OCI-LY7 (cell line): Measurements from ENCODE around the gene NHP2.

Experiments
- EZH2phosphoT487 ChIP-seq: fragments of 200-600 bp; sonication (generic); IDR thresholded peaks from 2 replicates; pipeline ENCODE4 v1.6.1; 2018; ENCODE audit warnings: low read depth, borderline replicate concordance, mild to moderate bottlenecking, mixed run types, antibody characterized with exemption, low read length, moderate library complexity, mixed read lengths
- TF ChIP-seq, protein P1 (sequence below): fragments of 200-600 bp; sonication (generic); conservative IDR thresholded peaks from 2 replicates; pipeline ENCODE4 v1.5.1; 2014; ENCODE audit warnings: mild to moderate bottlenecking, antibody characterized with exemption, low read length, moderate library complexity, mixed read lengths

DNA sequence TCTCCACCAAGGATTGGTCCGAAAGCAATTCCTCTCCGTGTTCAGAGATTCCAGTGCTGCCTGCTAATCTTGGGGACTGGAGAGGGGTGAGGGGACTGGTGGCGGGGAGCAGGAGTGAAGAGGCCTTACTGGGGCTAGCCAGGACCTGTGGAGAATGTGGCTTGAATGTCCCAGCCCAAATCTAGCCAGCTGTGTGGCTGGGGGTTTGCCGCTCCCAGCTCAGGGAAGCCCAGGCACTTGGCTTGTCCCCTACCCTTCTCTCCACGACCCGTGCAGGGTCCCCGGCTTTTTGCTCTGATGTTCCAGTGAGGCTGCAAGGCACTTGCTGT, 37.9 kb downstream of the NHP2 start:
- TF ChIP-seq, protein P1, sequence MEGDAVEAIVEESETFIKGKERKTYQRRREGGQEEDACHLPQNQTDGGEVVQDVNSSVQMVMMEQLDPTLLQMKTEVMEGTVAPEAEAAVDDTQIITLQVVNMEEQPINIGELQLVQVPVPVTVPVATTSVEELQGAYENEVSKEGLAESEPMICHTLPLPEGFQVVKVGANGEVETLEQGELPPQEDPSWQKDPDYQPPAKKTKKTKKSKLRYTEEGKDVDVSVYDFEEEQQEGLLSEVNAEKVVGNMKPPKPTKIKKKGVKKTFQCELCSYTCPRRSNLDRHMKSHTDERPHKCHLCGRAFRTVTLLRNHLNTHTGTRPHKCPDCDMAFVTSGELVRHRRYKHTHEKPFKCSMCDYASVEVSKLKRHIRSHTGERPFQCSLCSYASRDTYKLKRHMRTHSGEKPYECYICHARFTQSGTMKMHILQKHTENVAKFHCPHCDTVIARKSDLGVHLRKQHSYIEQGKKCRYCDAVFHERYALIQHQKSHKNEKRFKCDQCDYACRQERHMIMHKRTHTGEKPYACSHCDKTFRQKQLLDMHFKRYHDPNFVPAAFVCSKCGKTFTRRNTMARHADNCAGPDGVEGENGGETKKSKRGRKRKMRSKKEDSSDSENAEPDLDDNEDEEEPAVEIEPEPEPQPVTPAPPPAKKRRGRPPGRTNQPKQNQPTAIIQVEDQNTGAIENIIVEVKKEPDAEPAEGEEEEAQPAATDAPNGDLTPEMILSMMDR = no peak
- TF ChIP-seq EZH2phosphoT487 = no peak
